ENCODE results near the gene TTLL10. TPM values are rescaled to one million over a fixed set of nuclear protein-coding genes. Genes with fewer than 3 reads are reported as not detected.

The TTLL10 gene
- polyA plus RNA-seq, 1 donor (not counting 4 experiments of a cell fraction or from before 2014, with no cell fraction given): not detected

GRCh38 chr1:1228187-1228586 lies 54.5 kb downstream of the TTLL10 start:
- no peak overlapping the region for H3K27ac ChIP-seq (ENCODE audit: control insufficient read depth, insufficient read depth, low read length)
- H3K27me3 ChIP-seq (ENCODE audit: control insufficient read depth, extremely low read depth, insufficient read depth, low read length): no peaks in the 10 kb centered on the region
- dilution Hi-C loops (cut with MboI; ENCODE audit: extremely low pct_ligation_motif_present, low sequenced_read_pairs): no loop called here
- no peak for FAIRE-seq
- DNase-seq (ENCODE audit: low read depth, low spot score): no peak
- no peaks in the 10 kb centered on the region for H3K9me1 ChIP-seq (ENCODE audit: control insufficient read depth, extremely low read depth, insufficient read depth, low read length)
- H3K9ac ChIP-seq (ENCODE audit: control insufficient read depth, extremely low read depth, insufficient read depth, low read length): no peak overlapping the region
- TF ChIP-seq EZH2 (IDR thresholded peaks at IDR 0.05; ENCODE audit: low read length) (no peak), CTCF (optimal IDR thresholded peaks at IDR 0.05 in 1 of 3, IDR thresholded peaks at IDR 0.05 in 1 of 3, conservative IDR thresholded peaks at IDR 0.05 in 1 of 3; ENCODE audit: extremely low read depth in 1 of 3, insufficient read depth in 2 of 3, low read length in 3 of 3) (no peak)
- peaks cover 5% of the 10 kb centered on the region for H4K20me1 ChIP-seq (ENCODE audit: control insufficient read depth, extremely low read depth, insufficient read depth, low read length)
- H3K9me3 ChIP-seq (ENCODE audit: control insufficient read depth, low read depth, low read length): peaks cover 4% of the 10 kb centered on the region
- H2AFZ ChIP-seq (ENCODE audit: control insufficient read depth, low read length): no peak overlapping the region
- no peak overlapping the region for H3K4me2 ChIP-seq (ENCODE audit: control insufficient read depth, extremely low read depth, insufficient read depth, low read depth, low read length)
- H3K36me3 ChIP-seq (ENCODE audit: control insufficient read depth in 2 of 2, extremely low read depth in 1 of 2, insufficient read depth in 2 of 2, low read length in 2 of 2): peaks cover 14 to 32% of the 10 kb centered on the region in 2 experiments
- peaks cover 8% of the 10 kb centered on the region for H3K4me1 ChIP-seq (ENCODE audit: control insufficient read depth, extremely low read depth, insufficient read depth, low read length)
- peaks cover 76% of the 10 kb centered on the region for H3K79me2 ChIP-seq (ENCODE audit: control insufficient read depth, insufficient read depth, low read length)
- H3K4me3 ChIP-seq (ENCODE audit: control insufficient read depth in 2 of 3, extremely low read depth in 1 of 3, insufficient read depth in 2 of 3, low read depth in 1 of 3, low read length in 3 of 3): no peak overlapping the region

- Histone ChIP-seq H2AFZ (ENCODE audit: control insufficient read depth, low read length) (no peak overlapping the region), H4K20me1 (ENCODE audit: control insufficient read depth, extremely low read depth, insufficient read depth, low read length) (peaks cover 5% of the 10 kb centered on the region), H3K9me3 (ENCODE audit: control insufficient read depth, low read depth, low read length) (peaks cover 4% of the 10 kb centered on the region), H3K4me2 (ENCODE audit: control insufficient read depth, extremely low read depth, insufficient read depth, low read depth, low read length) (no peak overlapping the region), H3K4me3 (ENCODE audit: control insufficient read depth in 2 of 3, extremely low read depth in 1 of 3, insufficient read depth in 2 of 3, low read depth in 1 of 3, low read length in 3 of 3) (no peak overlapping the region), H3K79me2 (ENCODE audit: control insufficient read depth, insufficient read depth, low read length) (peaks cover 81% of the 10 kb centered on the region), H3K36me3 (ENCODE audit: control insufficient read depth in 2 of 2, extremely low read depth in 1 of 2, insufficient read depth in 2 of 2, low read length in 2 of 2) (peaks cover 13 to 32% of the 10 kb centered on the region in 2 experiments), H3K4me1 (ENCODE audit: control insufficient read depth, extremely low read depth, insufficient read depth, low read length) (peaks cover 8% of the 10 kb centered on the region), H3K9ac (ENCODE audit: control insufficient read depth, extremely low read depth, insufficient read depth, low read length) (no peak overlapping the region), H3K27ac (ENCODE audit: control insufficient read depth, insufficient read depth, low read length) (no peak overlapping the region), H3K27me3 (ENCODE audit: control insufficient read depth, extremely low read depth, insufficient read depth, low read length) (no peaks in the 10 kb centered on the region), H3K9me1 (ENCODE audit: control insufficient read depth, extremely low read depth, insufficient read depth, low read length) (no peaks in the 10 kb centered on the region)
- dilution Hi-C loops (cut with MboI; ENCODE audit: extremely low pct_ligation_motif_present, low sequenced_read_pairs): no loop called here
- FAIRE-seq: no peak
- TF ChIP-seq CTCF (optimal IDR thresholded peaks at IDR 0.05 in 1 of 3, IDR thresholded peaks at IDR 0.05 in 1 of 3, conservative IDR thresholded peaks at IDR 0.05 in 1 of 3; ENCODE audit: extremely low read depth in 1 of 3, insufficient read depth in 2 of 3, low read length in 3 of 3): no peak
- no peak for TF ChIP-seq EZH2 (IDR thresholded peaks at IDR 0.05; ENCODE audit: low read length)
- no peak for DNase-seq (ENCODE audit: low read depth, low spot score)
Measured at GRCh38 chr1:1228596-1229321, 55.1 kb downstream of the TTLL10 start.

Measured in keratinocyte (primary cell).